CD4-positive, alpha-beta T cell (primary cell): ENCODE measurements around the gene COL17A1. TPM values are rescaled to one million over a fixed set of nuclear protein-coding genes. Genes with fewer than 3 reads are reported as not detected.

Source experiments
- ATAC-seq: fragments of 200-7000 bp; cut with Tn5 transposase; one replicate; pipeline ENCODE4 v1.10.0; 2022; ENCODE audit warnings: mild to moderate bottlenecking; ENCODE audit not compliant: poor library complexity
- CTCF ChIA-PET: fragments of 350-600 bp; sonication (Branson Sonifier 250); formaldehyde crosslinking; loops from one replicate; lab custom pipeline; 2021; ENCODE audit warnings: antibody characterized with exemption, inconsistent platforms; lab: Charles Lee
- POLR2A ChIA-PET: fragments of 350-600 bp; sonication (Branson Sonifier 250); formaldehyde crosslinking; loops from one replicate; lab custom pipeline; 2021; ENCODE audit warnings: antibody characterized with exemption, inconsistent platforms; lab: Charles Lee
- DNase-seq, 14 experiments: peaks; one replicate each; pipeline ENCODE4 v3.0.0-alpha.2; 2013 to 2020; ENCODE audit warnings: mixed read lengths in 2 of 14
- H3K27ac ChIP-seq, 2 donors: one replicate each; pipeline versions ENCODE4 v1.5.1 to v1.7.0; 2013; ENCODE audit warnings: low read length in 2 of 2, low read depth in 1 of 2, mild to moderate bottlenecking in 1 of 2
- H3K27me3 ChIP-seq, 2 experiments: 1 replicate in 1 of 2; 2 replicates in 1 of 2; pipeline versions ENCODE4 v1.6.1 to v1.7.0; 2013; ENCODE audit warnings: low read length in 2 of 2, control low read depth in 1 of 2, mild to moderate bottlenecking in 1 of 2, moderate library complexity in 1 of 2; ENCODE audit not compliant: insufficient read depth in 2 of 2, control insufficient read depth in 1 of 2
- H3K36me3 ChIP-seq: one replicate; pipeline ENCODE4 v1.6.1; 2013; ENCODE audit warnings: low read length, control low read depth; ENCODE audit not compliant: insufficient read depth
- H3K4me1 ChIP-seq: one replicate; pipeline ENCODE4 v1.6.1; 2013; ENCODE audit warnings: low read length, control low read depth; ENCODE audit not compliant: insufficient read depth
- H3K4me3 ChIP-seq: one replicate; pipeline ENCODE4 v1.5.1; 2013; ENCODE audit warnings: mild to moderate bottlenecking, low read length, moderate library complexity
- H3K9me3 ChIP-seq, 2 experiments: 1 replicate in 1 of 2; 2 replicates in 1 of 2; pipeline versions ENCODE4 v1.6.1 to v1.7.0; 2013; ENCODE audit warnings: low read length in 2 of 2, mild to moderate bottlenecking in 2 of 2, control low read depth in 1 of 2, moderate library complexity in 1 of 2; ENCODE audit not compliant: control insufficient read depth in 1 of 2, insufficient read depth in 1 of 2
- H3K27ac Mint-ChIP-seq: one replicate; pipeline ENCODE4 v1.8.0; 2020; ENCODE audit warnings: mixed read lengths
- H3K27me3 Mint-ChIP-seq: one replicate; pipeline ENCODE4 v1.8.0; 2021; ENCODE audit warnings: mixed read lengths
- H3K36me3 Mint-ChIP-seq: one replicate; pipeline ENCODE4 v1.8.0; 2021; ENCODE audit warnings: low read depth, mixed read lengths
- H3K4me1 Mint-ChIP-seq: one replicate; pipeline ENCODE4 v1.8.0; 2021; ENCODE audit warnings: low read depth, mixed read lengths
- H3K4me3 Mint-ChIP-seq: one replicate; pipeline ENCODE4 v1.8.0; 2020; ENCODE audit warnings: mild to moderate bottlenecking, mixed read lengths
- H3K9me3 Mint-ChIP-seq: one replicate; pipeline ENCODE4 v1.8.0; 2020; ENCODE audit warnings: mixed read lengths
- CTCF ChIP-seq: fragments of 200-600 bp; IDR thresholded peaks from one replicate; pipeline ENCODE4 v1.8.0; 2022; ENCODE audit warnings: antibody characterized with exemption, mild to moderate bottlenecking
- intact Hi-C, 2 experiments: fragments of 100-400 bp; cut with DNase I in 1 of 2; cut with micrococcal nuclease in 1 of 2; formaldehyde crosslinking; loops; one replicate each; pipeline versions ENCODE4 v1.15.1 to v1.9.0; 2023 to 2025; cut with DNase I, micrococcal nuclease
- total RNA-seq, 174 experiments: library from RNA in 2 of 174; stranded (reverse) in 2 of 174; gene quantifications; one replicate each; pipeline ENCODE4 v1.2.3 and lab custom pipeline; 2021 to 2026

The COL17A1 gene
- total RNA-seq, 2 experiments from 2014 or later = not detected

- no peak overlapping the region for H3K4me3 Mint-ChIP-seq
- Histone ChIP-seq H3K27ac (no peak overlapping the region), H3K36me3 (no peaks in the 10 kb centered on the region), H3K9me3 (no peaks in the 10 kb centered on the region), H3K4me1 (no peaks in the 10 kb centered on the region), H3K27me3 (no peaks in the 10 kb centered on the region), H3K4me3 (no peak overlapping the region)
- H3K9me3 Mint-ChIP-seq = no peaks in the 10 kb centered on the region
- no peaks in the 10 kb centered on the region for H3K27me3 Mint-ChIP-seq
- no peaks in the 10 kb centered on the region for H3K36me3 Mint-ChIP-seq
- intact Hi-C loops = no loop called here
- H3K4me1 Mint-ChIP-seq = no peaks in the 10 kb centered on the region
- ChIA-PET CTCF (interaction anchor here (0.6 kb wide), 1 partner anchor 12 kb away, joined by 4 read pairs; no protein-coding TSS in a partner anchor), POLR2A (no interaction called here)
- ATAC-seq (no peak), DNase-seq (no peak)
- no peak overlapping the region for H3K27ac Mint-ChIP-seq
- TF ChIP-seq CTCF = no peak
Observed at GRCh38 chr10:104066945-104067344, 18.7 kb downstream of the COL17A1 start.

- H3K27me3 Mint-ChIP-seq = no peaks in the 10 kb centered on the region
- Histone ChIP-seq H3K27me3 (no peaks in the 10 kb centered on the region), H3K4me1 (no peaks in the 10 kb centered on the region), H3K4me3 (no peak overlapping the region), H3K36me3 (no peaks in the 10 kb centered on the region), H3K9me3 (no peaks in the 10 kb centered on the region), H3K27ac (no peak overlapping the region)
- DNase-seq = no peak
- ChIA-PET CTCF (no interaction called here), POLR2A (no interaction called here)
- H3K27ac Mint-ChIP-seq = no peak overlapping the region
- no peak for ATAC-seq
- no peaks in the 10 kb centered on the region for H3K9me3 Mint-ChIP-seq
- no peaks in the 10 kb centered on the region for H3K36me3 Mint-ChIP-seq
- H3K4me3 Mint-ChIP-seq = no peak overlapping the region
- TF ChIP-seq CTCF = no peak
- no peaks in the 10 kb centered on the region for H3K4me1 Mint-ChIP-seq
- intact Hi-C loops = no loop called here
Observed at GRCh38 chr10:104065748-104066147, 19.9 kb downstream of the COL17A1 start.

GRCh38 chr10:104061196-104061595, 24.5 kb downstream of the COL17A1 start:
- Histone ChIP-seq H3K4me1 (no peaks in the 10 kb centered on the region), H3K9me3 (no peaks in the 10 kb centered on the region), H3K4me3 (no peak overlapping the region), H3K36me3 (no peaks in the 10 kb centered on the region), H3K27ac (no peak overlapping the region), H3K27me3 (no peaks in the 10 kb centered on the region)
- POLR2A ChIA-PET = no interaction called here
- Mint-ChIP-seq H3K9me3 (no peaks in the 10 kb centered on the region), H3K4me3 (no peak overlapping the region), H3K36me3 (no peaks in the 10 kb centered on the region), H3K27me3 (no peaks in the 10 kb centered on the region), H3K27ac (no peak overlapping the region), H3K4me1 (no peaks in the 10 kb centered on the region)
- DNase-seq = no peak
- CTCF ChIA-PET = no interaction called here
- TF ChIP-seq CTCF = no peak
- ATAC-seq = no peak
- intact Hi-C loops = no loop called here
